ENCODE measurements around the gene STAG3.
"Not testable (repeated sequence)": the region's sequence is repeated elsewhere in the genome, so short reads cannot be mapped to it uniquely, and the experiment has no call there.

GRCh38 chr7:100234660-100235317 lies 57.1 kb downstream of the STAG3 start:
- not testable (repeated sequence) for TF ChIP-seq CTCF (IDR thresholded peaks at IDR 0.05); POLR2AphosphoS5 (IDR thresholded peaks at IDR 0.05); POLR2A (IDR thresholded peaks at IDR 0.05; ENCODE audit: low read depth)
